ENCODE results near the gene CAPN12. TPM values are rescaled to one million over a fixed set of nuclear protein-coding genes. Genes with fewer than 3 reads are reported as not detected.

Gene CAPN12
- polyA plus RNA-seq, 1 of the 3 experiments (the other 2 are of a cell fraction), result 3.0 TPM

GRCh38 chr19:38697197-38697596 lies 47.1 kb downstream of the CAPN12 start:
- peaks cover 22 to 61% of the 10 kb centered on the region in 2 experiments; a peak in 3 of 4 replicates for H3K4me1 ChIP-seq (ENCODE audit: control insufficient read depth in 1 of 2, insufficient read depth in 2 of 2, low read depth in 1 of 2, low read length in 1 of 2)

GRCh38 chr19:38696729-38697055 lies 47.6 kb downstream of the CAPN12 start:
- peaks cover 25 to 66% of the 10 kb centered on the region in 2 experiments; a peak in 3 of 4 replicates for H3K4me1 ChIP-seq (ENCODE audit: control insufficient read depth in 1 of 2, insufficient read depth in 2 of 2, low read depth in 1 of 2, low read length in 1 of 2)
- peaks cover 97% of the 10 kb centered on the region for H3K79me2 ChIP-seq (ENCODE audit: insufficient read depth)
- WGBS (ENCODE audit: low lambda C conversion rate), result 97% methylated on average over 6 of the region's 6 CpGs
- peak overlapping the region in 1 of 2 experiments; percentile 62; a peak in 1 of 4 replicates for H3K27ac ChIP-seq (ENCODE audit: low read depth in 2 of 2, low read length in 1 of 2)
- no peak overlapping the region for H3K9ac ChIP-seq
- ChIA-PET CTCF (interaction anchor here (0.6 kb wide), 1 partner anchor 33 kb away, joined by 3 read pairs; no protein-coding TSS in a partner anchor), POLR2A (no interaction called here)
- TF ChIP-seq YY1 (IDR thresholded peaks at IDR 0.05; ENCODE audit: low read depth) (no peak), SMC3 (IDR thresholded peaks at IDR 0.05; ENCODE audit: low read depth, low read length) (no peak), REST (IDR thresholded peaks at IDR 0.05; ENCODE audit: low read depth, low read length) (no peak)
- H4K20me1 ChIP-seq (ENCODE audit: insufficient read depth), result peaks cover 35% of the 10 kb centered on the region
- H2AFZ ChIP-seq (ENCODE audit: low read depth), result no peak overlapping the region
- H3F3A ChIP-seq (replicated peaks; ENCODE audit: insufficient read depth), result peaks cover 14% of the 10 kb centered on the region
- H3K9me3 ChIP-seq, result no peaks in the 10 kb centered on the region
- no peaks in the 10 kb centered on the region for H3K27me3 ChIP-seq (ENCODE audit: insufficient read depth)
- no peak overlapping the region for H3K4me3 ChIP-seq (ENCODE audit: low read depth in 2 of 2, low read length in 1 of 2)
- no peak overlapping the region for H3K4me2 ChIP-seq
- H3K9me2 ChIP-seq, result no peaks in the 10 kb centered on the region
- H3K36me3 ChIP-seq (replicated peaks in 1 of 2; ENCODE audit: control insufficient read depth in 1 of 2, insufficient read depth in 2 of 2, low read length in 1 of 2), result peaks cover 23 to 39% of the 10 kb centered on the region in 2 experiments
- no peak for DNase-seq

More at GRCh38 chr19:38697197-38697596, 47.1 kb downstream of the CAPN12 start:
- H3K4me2 ChIP-seq, result no peak overlapping the region
- 86% methylated on average over 3 of the region's 6 CpGs for WGBS (ENCODE audit: low lambda C conversion rate)
- no peaks in the 10 kb centered on the region for H3K9me2 ChIP-seq
- no peaks in the 10 kb centered on the region for H3K27me3 ChIP-seq (ENCODE audit: insufficient read depth)
- peaks cover 23 to 44% of the 10 kb centered on the region in 2 experiments for H3K36me3 ChIP-seq (replicated peaks in 1 of 2; ENCODE audit: control insufficient read depth in 1 of 2, insufficient read depth in 2 of 2, low read length in 1 of 2)
- peaks cover 38% of the 10 kb centered on the region for H4K20me1 ChIP-seq (ENCODE audit: insufficient read depth)
- H3K9me3 ChIP-seq, result no peaks in the 10 kb centered on the region
- H3F3A ChIP-seq (replicated peaks; ENCODE audit: insufficient read depth), result peaks cover 15% of the 10 kb centered on the region
- ChIA-PET CTCF (no interaction called here), POLR2A (no interaction called here)
- H2AFZ ChIP-seq (ENCODE audit: low read depth), result no peak overlapping the region
- no peak overlapping the region for H3K9ac ChIP-seq
- no peak for DNase-seq
- no peak overlapping the region; a peak in 1 of 4 replicates for H3K27ac ChIP-seq (ENCODE audit: low read depth in 2 of 2, low read length in 1 of 2)
- H3K79me2 ChIP-seq (ENCODE audit: insufficient read depth), result peaks cover 100% of the 10 kb centered on the region
- no peak overlapping the region for H3K4me3 ChIP-seq (ENCODE audit: low read depth in 2 of 2, low read length in 1 of 2)
- TF ChIP-seq JUND (IDR thresholded peaks at IDR 0.05) (no peak), TAF1 (IDR thresholded peaks at IDR 0.05; ENCODE audit: borderline replicate concordance, low read depth, low read length) (no peak), CHD2 (IDR thresholded peaks at IDR 0.05; ENCODE audit: low read length, partially characterized antibody) (no peak), RAD21 (IDR thresholded peaks at IDR 0.05; ENCODE audit: low read length) (no peak), ZBTB33 (IDR thresholded peaks at IDR 0.05; ENCODE audit: borderline replicate concordance, low read depth) (no peak), GATA2 (CRISPR knock-in tag; IDR thresholded peaks at IDR 0.05) (no peak)
